ENCODE results near the gene DNLZ.
"Not testable (repeated sequence)": the region's sequence is repeated elsewhere in the genome, so short reads cannot be mapped to it uniquely, and the experiment has no call there.

The DNLZ gene

DNA sequence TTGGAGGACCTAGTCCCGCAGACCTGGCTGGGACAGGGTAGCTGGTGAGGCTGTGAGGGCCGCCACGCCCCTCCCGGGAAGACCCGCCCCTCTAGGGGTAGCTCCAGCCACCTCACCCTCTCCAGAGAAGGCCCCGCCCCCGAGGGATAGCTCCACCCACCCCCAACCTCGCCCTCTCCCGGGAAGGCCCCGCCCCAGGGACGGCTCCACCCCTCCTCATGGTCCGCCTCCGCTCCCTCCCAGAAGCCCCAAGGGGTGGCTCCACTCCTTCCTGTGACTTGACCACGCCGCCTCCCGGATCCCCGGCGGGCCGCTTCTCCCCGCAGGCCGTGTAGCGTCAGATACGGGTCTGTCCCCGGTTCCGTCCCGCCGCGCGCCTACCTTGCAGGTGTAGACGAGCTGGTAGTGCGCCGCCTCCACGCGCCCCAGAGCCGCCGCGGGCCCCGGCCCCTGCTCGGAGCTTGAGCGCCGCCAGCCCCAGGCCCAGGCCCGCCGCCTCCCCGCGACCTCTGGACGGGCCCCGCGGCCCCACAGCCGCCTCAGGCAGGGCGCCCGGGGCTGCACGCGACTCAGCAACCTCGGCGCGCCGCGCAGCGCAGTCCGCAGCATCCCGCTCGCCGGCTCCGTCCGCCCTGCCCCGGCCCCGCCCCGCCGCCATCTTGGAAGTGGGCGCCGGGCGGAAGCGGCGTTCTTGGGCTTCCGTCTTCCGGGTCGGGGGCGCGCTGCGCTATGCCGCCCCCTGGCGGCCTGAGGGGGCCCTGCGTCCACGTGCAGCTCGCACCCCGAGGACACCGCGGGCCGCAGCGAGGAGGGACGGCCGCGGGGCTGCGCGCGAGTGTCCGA is at the start of gene DNLZ:
Gene DNLZ, minus strand, starts transcription at position 639 of the 843 bp plus-strand sequence. Its CDS starts 30 bp downstream, at position 609.
- DNase-seq (ENCODE audit: low spot score), result peak; percentile 99

DNA sequence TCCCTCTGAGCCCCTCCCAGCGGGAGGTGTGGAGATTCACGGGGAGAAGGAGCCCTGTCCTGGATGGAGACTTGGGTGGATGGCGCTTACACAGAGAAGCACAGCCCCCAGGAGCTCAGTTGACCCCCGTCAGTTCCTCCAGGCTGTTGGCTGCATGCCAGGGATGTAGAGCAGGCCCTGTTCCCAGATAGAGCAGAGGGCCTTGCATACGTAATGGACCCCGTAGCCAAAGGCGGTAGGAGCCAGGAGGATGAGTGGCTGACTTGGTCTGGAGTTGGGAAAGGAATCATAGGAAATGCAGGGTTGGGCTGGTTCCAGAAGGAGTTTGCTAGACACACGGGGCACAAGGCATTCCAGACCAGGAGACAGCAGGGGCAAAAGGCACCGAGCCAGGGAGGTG is 49.4 kb upstream of the DNLZ start:
- no peak for DNase-seq (ENCODE audit: low spot score)

DNA sequence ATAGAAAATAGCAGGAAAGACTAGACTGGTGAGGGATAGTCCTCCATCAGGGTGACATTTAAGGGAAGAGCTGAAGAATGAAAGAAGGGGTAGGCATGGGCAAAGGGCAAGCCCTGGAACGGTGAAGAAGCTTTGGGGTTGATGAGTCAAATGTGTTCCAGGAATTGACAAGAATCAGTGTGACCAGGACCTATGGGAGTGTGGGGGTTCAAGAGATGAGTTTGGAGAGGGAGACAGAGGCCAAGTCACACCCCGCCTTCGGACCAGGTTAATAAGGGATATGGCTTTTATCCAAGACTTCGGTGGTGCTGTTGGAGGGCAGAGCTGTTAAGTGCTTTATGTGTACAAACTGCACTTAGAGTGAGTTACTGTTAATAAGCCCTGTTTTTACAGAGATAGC is 47.8 kb upstream of the DNLZ start:
- DNase-seq (ENCODE audit: low spot score), result no peak

DNA sequence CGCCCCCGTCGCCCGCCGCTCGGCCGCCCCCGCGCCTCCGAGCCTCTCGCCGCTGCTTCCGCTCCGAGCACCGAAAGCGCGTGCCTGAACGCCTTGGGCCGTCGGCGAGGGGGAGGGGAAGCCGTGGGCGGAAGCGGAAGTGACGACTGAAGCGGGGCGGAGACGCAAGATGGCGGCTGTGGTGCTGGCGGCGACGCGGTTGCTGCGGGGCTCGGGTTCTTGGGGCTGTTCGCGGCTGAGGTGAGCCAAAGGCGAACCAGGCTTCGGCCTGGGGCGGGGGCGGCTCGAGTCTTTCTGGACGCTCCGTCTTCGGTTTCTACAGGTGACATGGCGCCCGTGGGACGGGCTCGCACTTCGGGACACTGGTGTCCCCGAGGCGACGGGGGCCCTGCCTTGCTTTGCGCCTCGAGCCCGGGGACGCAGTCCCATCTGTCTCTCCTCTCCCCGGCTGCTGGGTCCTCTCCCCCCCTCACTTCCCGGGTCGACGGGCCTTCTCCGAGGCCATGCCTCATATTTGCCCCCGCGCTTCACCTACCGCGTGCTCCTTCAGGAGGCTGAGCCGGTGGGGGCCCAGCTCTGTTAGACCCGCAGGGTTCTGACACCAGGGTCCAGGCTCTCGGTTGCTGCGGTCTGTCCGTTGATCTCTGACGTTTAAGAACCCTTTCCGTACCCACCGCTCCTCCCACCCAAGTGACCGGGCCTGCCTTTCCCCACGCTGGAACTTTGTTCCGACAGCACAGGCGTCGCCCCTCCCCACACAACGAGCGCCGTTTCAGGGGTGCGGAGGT is 47.1 kb upstream of the DNLZ start, which contains the start of the genes ENTR1 and PMPCA:
Gene ENTR1, minus strand, starts transcription at position 115 of the 788 bp plus-strand sequence. CDS start 217 bp downstream, outside the sequence.
Gene PMPCA, plus strand, starts transcription at position 159 of the 788 bp plus-strand sequence. Its CDS starts 11 bp downstream, at position 170.
- DNase-seq (ENCODE audit: low spot score), result peak; percentile 93

DNA sequence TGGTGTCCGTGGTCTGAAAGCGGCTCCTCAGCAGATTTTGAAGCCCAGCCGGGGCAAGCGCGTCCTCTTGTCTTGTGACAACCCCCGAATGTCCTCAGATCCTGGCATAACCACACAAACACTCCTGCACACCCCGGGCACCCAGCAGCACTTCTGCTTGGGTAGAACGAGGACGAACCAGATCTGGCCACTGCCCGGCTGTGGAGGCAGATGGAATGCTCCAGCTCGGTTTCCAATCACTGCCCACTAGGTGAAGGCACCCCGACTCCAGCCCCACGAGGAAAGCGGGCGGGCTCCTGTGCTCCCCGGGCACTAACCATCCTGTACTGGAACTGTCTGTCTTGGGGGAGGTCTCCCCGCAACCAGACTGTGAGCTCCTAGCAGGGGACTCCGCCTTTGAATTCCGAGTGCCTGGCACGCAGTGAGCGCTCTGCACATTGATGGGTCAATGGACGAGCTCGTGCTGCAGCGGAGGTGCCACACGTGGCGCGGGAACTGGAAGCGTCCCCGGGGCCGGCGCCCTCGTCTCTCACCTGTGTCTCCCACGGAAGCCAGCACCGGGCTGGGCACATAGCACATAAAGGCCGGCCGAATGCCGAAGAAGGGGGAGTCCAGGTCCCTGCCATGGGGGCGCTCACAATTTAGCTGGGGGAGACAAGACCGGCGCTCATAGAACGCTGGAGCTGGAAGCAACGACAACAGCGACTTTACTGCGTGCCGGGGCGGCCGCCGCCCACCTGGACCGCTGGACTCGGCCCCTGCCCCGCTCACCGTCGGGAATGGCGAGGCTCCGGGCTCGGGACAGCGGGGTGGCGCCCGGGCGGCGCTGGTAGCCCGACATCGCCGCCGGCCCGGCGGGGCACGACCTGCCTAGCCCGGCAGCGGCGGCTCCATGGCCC is 46.3 kb upstream of the DNLZ start:
- peak; percentile 62 for DNase-seq (ENCODE audit: low spot score)

DNA sequence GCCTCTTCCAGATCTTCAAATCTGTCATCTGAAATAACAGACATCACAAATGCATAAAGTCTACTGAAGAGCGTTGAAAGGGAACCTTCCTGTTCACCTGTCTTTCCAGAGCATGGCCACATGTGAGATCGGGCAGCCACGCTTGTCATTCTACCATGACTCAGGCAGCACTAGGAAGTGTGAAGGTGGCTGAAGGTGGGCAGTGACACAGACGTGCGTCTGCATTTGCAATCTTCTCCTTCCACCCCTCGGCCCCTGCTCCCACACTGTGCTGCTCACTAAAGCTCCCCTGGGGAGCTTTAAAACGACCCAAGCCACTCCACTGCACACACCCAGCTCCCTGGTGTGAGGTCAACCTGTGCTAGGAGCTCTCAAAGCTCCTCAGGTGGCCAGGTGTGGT is 44.4 kb upstream of the DNLZ start:
- DNase-seq (ENCODE audit: low spot score), result no peak

DNA sequence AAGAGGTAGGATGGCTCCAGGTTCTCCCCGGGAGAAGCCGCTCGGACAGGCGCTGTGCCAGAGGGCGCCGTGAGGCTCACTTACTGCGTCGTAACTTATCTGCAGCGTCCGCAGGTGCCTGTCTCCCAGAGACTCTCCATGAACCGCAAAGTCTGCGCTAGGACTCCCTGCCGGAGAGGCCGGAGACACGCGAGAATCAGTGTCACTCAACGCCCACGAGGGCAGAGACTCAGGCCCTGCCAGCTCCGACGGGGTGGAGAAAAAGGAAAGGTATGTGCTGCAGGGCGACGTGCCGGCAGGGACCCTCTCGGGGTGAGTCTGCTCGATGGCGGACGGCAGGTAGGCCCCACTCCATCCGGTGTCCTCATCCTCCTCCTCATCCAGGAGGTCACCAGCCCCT is 43.5 kb upstream of the DNLZ start:
- not testable (repeated sequence) for DNase-seq (ENCODE audit: low spot score)

DNA sequence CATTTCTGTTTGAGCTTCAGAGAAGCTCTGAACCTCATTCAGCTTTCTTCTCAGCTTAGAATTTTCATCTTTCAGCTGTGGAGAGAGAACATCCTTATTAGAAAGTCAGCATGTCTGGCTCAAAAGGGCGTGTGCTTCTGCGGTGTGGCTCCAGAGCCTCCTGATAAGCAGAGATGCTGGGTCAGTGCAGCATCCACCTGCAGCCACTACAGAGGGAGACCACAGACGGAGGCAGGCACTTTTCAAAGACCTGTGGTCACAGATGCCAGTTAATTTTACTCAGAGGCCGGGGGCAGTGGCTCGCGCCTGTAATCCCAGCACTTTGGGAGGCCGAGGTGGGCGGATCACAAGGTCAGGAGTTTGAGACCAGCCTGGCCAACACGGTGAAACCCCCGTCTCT is 42.4 kb upstream of the DNLZ start:
- DNase-seq (ENCODE audit: low spot score), result not testable (repeated sequence)

DNA sequence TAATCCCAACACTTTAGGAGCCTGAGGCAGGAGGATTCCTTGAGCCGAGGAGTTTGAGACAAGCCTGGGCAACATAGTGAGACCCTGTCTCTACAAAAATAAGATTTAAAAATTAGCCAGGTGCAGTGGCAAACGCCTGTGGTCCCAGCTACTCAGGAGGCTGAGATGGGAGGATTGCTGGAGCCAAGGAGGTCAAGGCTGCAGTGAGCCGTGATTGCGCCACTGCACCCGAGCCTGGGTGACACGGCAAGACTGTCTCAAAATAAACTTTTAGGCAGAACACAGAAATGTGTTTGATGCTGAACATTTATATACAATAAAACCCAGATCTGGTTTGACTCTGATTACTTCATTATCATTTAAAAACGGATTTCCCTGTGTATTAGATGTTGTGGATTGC is 41.9 kb upstream of the DNLZ start:
- no peak for DNase-seq (ENCODE audit: low spot score)

DNA sequence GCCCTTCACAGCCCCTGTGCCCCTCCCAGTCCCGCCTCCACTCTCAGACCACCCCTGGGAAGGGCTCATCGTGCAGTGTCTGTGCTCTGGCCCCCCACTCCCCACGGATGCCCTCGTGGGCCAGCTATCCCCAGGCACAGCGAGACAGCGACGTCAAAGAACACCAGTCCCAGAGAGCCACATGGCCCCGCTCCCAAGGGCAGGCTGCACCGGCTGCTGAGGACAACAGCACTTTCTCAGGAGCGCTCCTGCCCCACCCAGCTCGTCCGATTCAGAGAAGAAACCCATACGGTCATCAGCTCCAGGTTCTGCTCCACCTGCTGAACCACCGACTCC is 41.2 kb upstream of the DNLZ start:
- no peak for DNase-seq (ENCODE audit: low spot score)

DNA sequence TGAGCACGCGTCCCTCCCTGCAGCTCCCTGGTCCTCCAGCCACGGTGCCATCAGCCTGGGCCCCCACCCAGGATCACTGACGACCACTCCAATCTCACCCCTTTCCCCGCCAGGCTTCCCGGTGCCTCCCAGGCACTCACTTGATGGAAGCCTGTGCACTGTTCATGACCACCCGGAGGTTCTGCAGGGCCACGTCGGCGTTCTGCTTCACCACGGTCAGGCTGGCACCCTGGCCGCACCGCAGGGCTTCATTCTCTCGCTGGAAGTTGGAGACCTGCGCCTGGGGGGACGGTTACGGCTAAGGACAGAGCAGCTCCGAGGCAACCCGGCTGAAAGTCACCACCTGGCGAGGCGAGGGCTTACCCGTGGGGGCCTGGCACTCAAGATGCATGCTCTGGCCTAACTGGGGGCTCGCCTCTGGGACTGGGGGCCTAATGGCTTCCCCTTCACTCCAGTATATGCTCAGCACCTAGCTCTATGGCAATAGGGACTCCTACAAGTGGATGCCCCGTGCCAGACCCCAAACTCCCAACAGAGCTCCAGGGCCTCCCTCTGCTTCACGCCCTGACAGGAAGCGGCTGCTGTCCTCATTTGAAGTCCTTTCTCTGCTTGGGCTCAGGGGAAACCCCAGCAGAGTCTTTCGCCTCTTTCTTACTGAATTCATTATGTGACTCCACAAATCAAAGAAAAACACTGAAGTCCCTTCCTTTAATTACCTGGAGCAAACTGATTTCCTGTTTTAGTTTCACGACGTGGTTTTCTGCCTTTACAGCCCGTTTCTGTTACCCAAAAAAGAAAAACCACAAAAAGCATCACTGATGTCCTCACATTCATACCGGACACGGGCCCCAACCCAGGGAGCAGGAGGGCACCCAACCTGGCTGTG is 40.6 kb upstream of the DNLZ start:
- no peak for DNase-seq (ENCODE audit: low spot score)

DNA sequence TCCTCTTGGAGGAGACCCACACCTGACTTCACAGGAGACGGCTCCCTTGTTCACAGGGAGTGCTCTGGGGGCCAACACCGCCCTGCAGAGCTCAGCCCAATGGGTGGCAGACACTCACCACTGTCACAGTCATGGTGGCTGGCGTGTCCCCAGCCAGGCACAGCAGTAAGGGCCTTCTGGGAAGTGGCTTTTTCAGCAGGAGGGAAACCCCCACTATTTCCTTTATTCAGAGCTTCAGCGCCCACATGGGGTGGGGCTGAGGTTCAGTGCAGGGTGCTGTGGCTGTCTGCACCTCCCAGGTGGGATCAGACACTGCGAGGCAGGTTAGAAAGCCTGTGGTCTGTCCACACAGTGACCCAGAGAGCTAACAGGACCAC is 40.0 kb upstream of the DNLZ start:
- no peak for DNase-seq (ENCODE audit: low spot score)

DNA sequence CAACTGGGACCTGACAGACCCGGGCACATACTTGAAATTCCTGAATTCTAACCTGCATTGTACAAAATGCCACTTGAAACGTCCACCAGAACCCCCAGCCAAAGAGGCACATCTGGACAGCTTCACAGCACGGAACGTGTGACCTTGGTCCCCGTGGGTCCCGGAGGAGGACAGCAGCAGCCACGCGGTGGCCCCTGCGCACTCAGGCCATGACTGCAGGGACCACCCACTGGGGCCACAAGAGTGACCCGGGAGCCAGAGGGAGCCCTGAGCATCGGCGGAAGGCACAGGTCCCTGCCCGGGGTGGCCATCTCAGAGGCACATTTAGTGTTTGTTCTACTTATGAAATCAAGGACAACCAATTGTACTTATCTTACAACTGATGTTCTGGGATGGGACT is 38.5 kb upstream of the DNLZ start:
- DNase-seq (ENCODE audit: low spot score), result no peak

DNA sequence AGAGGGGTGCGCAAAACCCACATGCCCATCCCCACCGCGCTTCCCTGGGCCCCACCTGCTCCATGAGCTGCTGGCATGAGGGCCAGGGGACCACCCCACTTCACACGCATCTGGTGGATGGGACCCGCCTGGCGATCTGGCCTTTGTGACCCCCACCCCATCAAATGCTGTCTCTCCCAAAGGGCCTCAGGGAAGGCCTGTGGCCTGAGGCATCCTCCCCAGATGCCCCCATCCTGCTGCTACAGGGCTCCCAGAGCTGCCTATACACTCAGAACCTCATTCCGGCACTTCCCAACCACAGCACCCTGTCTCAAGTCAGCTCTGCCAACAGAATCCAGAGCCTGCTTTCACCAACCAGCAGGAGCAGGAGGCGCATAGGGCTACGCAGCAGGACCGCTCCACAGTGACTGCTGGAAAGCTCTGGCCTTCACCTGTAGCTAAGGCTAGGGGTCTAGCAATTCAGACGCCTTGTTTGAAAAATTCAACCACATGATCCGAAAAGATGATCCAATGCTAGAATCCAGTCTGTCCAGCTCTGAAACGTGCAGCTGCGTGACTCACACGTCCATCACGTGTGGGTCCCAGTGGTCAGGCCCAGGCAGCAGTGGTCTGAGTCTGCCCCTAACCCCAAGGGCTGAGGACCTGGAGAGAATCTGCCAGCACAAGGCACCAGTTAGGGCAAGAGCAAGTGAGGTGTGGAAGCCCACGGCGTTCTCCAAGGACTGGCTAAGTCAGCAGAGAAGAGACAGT is 37.8 kb upstream of the DNLZ start:
- DNase-seq (ENCODE audit: low spot score), result no peak

DNA sequence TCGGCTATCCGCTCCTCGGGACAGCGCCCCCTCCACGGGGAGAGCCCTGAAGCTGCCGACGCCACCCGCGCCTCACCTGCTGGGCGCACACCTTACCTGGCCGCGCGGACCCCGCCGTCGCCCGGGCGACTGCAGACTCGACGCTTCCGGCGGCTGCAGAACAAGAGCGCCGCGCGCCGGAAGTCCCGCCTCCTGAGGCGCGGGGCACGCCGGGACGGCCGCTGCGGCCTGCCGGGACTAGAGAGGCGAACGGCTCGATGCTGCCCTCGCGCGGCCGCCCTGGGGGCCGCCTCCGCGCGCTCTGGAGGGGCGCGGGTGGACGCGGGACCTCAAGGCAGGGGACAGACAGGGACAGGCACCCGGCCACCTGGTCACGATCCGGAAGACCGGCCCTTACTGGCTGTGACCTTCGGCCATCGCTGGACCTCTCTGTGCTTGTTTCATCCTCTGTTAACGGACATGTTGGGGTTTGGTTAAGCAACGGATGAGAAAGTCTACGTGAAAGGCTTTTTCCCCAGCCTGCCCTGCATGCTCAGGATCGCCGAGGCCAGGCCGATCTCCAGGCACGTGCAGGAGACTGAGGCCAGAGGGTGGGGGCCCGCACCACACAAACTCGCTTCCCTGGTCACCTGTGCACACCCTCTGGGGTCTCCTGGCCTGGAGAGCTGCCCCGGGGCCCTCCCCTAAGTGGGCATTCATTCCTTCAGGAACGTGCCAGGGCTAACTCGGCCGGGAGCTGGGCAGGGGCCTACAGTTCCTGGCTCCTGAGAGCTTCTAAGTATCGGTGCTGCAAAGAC is 36.7 kb upstream of the DNLZ start, which contains the start of gene SNAPC4:
Gene SNAPC4, minus strand, starts transcription at position 133 of the 797 bp plus-strand sequence. CDS start 1,742 bp downstream, outside the sequence.
- peak; percentile 94 for DNase-seq (ENCODE audit: low spot score)

DNA sequence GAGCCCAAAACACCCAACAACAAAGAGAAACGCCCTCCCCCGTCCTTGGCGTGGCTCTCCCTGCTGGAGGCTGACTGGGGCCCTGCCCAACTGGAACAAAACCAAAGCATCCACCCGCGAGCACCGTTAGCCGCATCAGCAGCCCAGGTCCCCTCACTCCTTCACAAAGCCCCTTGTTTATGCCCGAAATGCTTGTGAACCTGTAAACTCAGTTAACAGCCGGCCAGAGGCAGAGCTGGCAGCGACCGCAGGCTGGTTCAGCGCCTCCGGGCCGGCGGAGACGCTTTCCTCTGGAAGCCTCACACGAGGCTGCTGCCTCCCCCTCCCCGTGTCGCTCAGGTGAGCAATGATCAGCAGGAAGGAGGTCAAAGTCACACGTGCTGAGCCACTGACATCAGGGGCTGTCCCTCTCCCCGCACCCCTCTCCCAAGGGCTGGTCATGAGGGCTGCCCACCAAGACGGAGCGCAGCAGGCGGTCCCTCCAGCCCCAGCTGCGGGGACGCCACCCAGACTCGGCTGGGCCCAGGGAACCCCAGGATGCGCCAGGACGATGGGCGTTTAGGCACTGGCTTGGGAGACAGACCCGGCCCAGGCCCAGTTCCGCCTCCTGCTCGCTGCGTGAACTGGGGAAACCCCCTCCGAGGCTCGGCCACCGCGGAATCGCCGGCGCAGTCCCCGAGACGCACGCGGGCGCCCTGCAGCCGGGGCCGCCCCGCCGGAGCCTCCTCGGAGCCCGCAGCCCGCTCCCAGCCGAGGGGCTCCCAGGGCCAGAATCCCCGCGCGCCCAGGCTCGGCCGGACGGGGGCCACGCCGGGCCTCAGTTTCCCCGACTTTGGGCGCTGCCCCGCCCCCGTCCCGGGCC is 35.9 kb upstream of the DNLZ start:
- peak; percentile 56 for DNase-seq (ENCODE audit: low spot score)

DNA sequence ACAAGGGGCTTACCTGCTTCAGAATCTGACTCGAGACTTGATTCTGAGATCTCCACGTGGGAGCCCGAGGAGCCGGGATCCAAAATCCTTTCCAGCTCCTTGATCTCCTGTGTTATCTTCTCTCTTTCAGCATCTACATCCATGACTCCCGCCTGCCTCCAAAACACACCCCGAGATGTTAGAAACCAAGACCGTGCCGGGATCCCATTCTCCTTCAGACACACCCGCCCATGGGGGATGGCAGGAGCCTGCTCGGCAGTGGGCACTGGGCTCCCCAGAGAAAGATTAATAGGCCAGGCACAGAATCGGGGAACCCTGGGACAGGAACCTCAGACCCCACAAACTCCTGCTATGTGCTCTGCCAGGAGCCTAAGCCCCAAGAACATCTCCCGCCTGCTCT is 34.7 kb upstream of the DNLZ start:
- no peak for DNase-seq (ENCODE audit: low spot score)

DNA sequence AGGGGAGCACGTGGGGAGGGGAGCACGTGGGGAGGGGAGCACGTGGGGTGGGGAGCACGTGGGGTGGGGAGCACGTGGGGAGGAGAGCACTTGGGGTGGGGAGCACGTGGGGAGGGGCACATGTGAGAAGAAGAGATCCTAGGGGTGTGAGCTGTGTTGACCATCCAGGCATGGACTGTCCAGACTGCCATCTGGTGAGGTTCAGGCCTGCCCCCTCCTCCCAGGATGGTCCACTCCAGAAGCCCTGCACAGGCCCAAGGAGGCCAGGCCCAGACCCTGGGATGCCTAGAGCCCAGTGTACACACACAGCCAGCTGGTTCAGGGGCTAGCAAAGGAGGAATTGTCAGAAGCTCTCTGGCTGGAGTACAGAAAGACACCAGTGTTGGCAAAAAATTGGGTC is 34.1 kb upstream of the DNLZ start:
- DNase-seq (ENCODE audit: low spot score), result no peak

DNA sequence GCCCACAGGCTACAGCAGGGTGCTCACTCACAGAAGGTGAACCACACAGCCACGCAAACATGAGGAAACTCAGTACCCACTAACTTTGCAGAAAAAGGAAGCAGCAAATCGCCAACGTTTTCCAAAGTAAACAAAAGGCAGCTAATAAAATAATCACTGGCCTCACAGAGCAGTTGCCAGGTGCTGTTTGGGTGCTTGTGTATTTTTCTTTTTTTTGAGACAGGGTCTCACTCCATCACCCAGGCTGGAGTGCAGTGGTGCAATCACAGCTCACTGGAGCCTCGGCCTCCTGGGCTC is 32.6 kb upstream of the DNLZ start:
- DNase-seq (ENCODE audit: low spot score), result no peak

All from ecto neural progenitor cell (in vitro differentiated cells).